Esophagus muscularis mucosa (tissue), 4 donors: ENCODE data around the gene CAPN8. TPM values are rescaled to one million over a fixed set of nuclear protein-coding genes. Genes with fewer than 3 reads are reported as not detected.

Source experiments
- DNase-seq: peaks from one replicate; pipeline ENCODE4 v3.0.0-alpha.2; 2017; ENCODE audit errors: extremely low spot score
- H3K27ac ChIP-seq, 4 donors: fragments of 200-600 bp; sonication (generic); replicated peaks in 1 of 4; 1 replicate in 3 of 4; 2 replicates in 1 of 4; pipeline ENCODE4 v1.5.1; 2016 to 2019; ENCODE audit warnings: mild to moderate bottlenecking in 1 of 4
- H3K27me3 ChIP-seq, 4 donors: fragments of 200-600 bp; sonication (generic); one replicate each; pipeline versions ENCODE4 v1.5.1 to v1.6.0; 2016 to 2019
- H3K36me3 ChIP-seq, 4 donors: fragments of 200-600 bp; sonication (generic); one replicate each; pipeline ENCODE4 v1.5.1; 2016 to 2019
- H3K4me1 ChIP-seq, 4 donors: fragments of 200-600 bp; sonication (generic); one replicate each; pipeline ENCODE4 v1.5.1; 2016 to 2019
- H3K4me3 ChIP-seq, 4 donors: fragments of 200-600 bp; sonication (generic); 1 replicate in 2 of 4; 2 replicates in 2 of 4; pipeline ENCODE4 v1.5.1; 2016 to 2019; ENCODE audit warnings: mild to moderate bottlenecking in 4 of 4, moderate library complexity in 1 of 4
- H3K9me3 ChIP-seq, 4 donors: fragments of 200-600 bp; sonication (generic); 1 replicate in 3 of 4; 2 replicates in 1 of 4; pipeline ENCODE4 v1.5.1; 2016 to 2019
- EP300 ChIP-seq: sonication (generic); formaldehyde crosslinking; IDR thresholded peaks from one replicate; pipeline ENCODE4 v1.6.1; 2017; ENCODE audit warnings: antibody characterized with exemption
- POLR2A ChIP-seq: fragments of 450-650 bp; IDR thresholded peaks from one replicate; pipeline ENCODE4 v1.6.1; 2017; ENCODE audit warnings: antibody characterized with exemption, moderate library complexity, mild to moderate bottlenecking, low read depth
- POLR2AphosphoS5 ChIP-seq, 2 donors: sonication (generic); formaldehyde crosslinking; IDR thresholded peaks; one replicate each; pipeline ENCODE4 v1.6.1; 2017; ENCODE audit warnings: antibody characterized with exemption in 2 of 2
- WGBS: methylation state at CpG from one replicate; pipeline ENCODE4 v1.1.5; 2018; 5-methylcytosine and 5-hydroxymethylcytosine counted together
- intact Hi-C: fragments of 100-400 bp; cut with DNase I; formaldehyde crosslinking; loops from one replicate; pipeline ENCODE4 v1.15.1; 2023
- total RNA-seq, 4 donors: library from RNA; depleted of rRNA; stranded (reverse); fragments of >200 nt; gene quantifications; one replicate each; pipeline versions ENCODE4 v1.1.0 to v1.2.1, GENCODE V29; 2016
- TF ChIP-seq, protein P1 (sequence below), 3 experiments: fragments of 200-600 bp in 2 of 3; fragments of 450-650 bp in 1 of 3; sonication (generic) in 2 of 3; IDR thresholded peaks; one replicate each; pipeline ENCODE4 v1.5.1; 2017 to 2019; ENCODE audit warnings: antibody characterized with exemption in 3 of 3, mild to moderate bottlenecking in 2 of 3, moderate library complexity in 1 of 3

CAPN8 gene
- total RNA-seq, 4 donors from 2014 or later, result 1.0 TPM; not detected in 3

DNA sequence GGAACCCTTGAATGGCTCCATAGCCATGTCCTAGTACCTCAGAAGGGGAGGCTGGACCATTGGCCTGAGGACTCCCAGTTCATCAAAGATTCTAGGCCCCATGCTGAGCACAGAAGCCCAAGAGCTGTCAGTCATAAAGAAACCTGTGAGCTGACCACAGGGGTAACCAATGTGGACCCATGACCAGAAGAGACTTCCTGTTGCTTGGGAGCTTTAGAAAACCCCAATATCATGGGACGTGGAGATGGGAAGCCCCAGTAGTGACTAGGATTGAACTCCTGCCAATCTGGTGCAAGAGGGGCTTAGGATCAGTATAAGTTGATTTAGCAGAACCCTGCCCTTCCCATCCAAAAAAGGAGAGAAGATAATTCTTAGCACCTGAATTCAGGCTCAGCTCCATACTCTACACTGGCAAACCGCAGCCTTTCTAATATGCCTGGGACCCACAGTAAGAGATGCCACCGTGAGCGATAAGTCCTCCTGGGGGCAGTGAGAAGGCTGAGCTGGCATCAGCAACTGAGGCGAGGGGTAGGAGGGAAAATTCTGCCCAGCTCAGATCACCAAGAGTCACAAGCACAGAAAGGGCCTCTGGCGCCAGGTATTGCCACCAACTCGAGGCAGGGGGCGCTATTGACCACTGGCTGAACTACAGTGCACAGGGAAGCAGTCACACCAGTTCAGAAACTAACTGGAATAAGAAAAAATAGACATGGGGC lies 108.9 kb downstream of the CAPN8 start:
- DNase-seq, result no peak
- intact Hi-C loops, result no loop called here
- Histone ChIP-seq H3K27ac (no peak overlapping the region), H3K27me3 (no peaks in the 10 kb centered on the region), H3K4me3 (no peak overlapping the region), H3K36me3 (no peaks in the 10 kb centered on the region), H3K9me3 (no peaks in the 10 kb centered on the region), H3K4me1 (no peaks in the 10 kb centered on the region)
- WGBS, result 53% methylated on average over 8 of the region's 8 CpGs
- no peak for TF ChIP-seq EP300
- TF ChIP-seq, protein P1, sequence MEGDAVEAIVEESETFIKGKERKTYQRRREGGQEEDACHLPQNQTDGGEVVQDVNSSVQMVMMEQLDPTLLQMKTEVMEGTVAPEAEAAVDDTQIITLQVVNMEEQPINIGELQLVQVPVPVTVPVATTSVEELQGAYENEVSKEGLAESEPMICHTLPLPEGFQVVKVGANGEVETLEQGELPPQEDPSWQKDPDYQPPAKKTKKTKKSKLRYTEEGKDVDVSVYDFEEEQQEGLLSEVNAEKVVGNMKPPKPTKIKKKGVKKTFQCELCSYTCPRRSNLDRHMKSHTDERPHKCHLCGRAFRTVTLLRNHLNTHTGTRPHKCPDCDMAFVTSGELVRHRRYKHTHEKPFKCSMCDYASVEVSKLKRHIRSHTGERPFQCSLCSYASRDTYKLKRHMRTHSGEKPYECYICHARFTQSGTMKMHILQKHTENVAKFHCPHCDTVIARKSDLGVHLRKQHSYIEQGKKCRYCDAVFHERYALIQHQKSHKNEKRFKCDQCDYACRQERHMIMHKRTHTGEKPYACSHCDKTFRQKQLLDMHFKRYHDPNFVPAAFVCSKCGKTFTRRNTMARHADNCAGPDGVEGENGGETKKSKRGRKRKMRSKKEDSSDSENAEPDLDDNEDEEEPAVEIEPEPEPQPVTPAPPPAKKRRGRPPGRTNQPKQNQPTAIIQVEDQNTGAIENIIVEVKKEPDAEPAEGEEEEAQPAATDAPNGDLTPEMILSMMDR (IDR thresholded peaks at IDR 0.05), result peak in 1 of 3 experiments; percentile 28

DNA sequence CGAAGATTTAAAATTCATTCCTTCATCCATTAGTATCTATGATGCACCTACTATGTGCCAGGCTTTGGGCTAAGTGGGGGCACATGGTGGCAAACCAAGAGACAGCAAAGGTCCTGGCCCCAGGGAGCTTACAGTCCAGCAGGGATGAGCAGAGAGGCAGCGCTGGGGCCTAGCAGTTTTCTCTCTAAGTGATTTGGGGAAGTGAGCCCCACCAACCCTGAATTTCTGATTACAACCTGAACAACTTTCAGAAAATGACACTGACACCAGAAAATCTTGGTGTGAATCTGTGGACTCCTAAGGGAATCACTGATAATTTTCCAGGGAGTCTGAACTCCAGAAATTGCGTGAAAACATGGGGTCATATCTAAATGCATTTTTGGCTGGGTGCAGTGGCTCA lies 111.5 kb downstream of the CAPN8 start:
- Histone ChIP-seq H3K27ac (no peak overlapping the region), H3K27me3 (no peaks in the 10 kb centered on the region), H3K4me3 (no peak overlapping the region), H3K36me3 (no peaks in the 10 kb centered on the region), H3K4me1 (no peaks in the 10 kb centered on the region), H3K9me3 (no peaks in the 10 kb centered on the region)
- no peak for DNase-seq
- TF ChIP-seq POLR2A (no peak), EP300 (no peak), POLR2AphosphoS5 (IDR thresholded peaks at IDR 0.05) (no peak)
- TF ChIP-seq, protein P1 (IDR thresholded peaks at IDR 0.05), result no peak
- intact Hi-C loops, result no loop called here
- WGBS, result 93% methylated on average over 3 of the region's 3 CpGs

DNA sequence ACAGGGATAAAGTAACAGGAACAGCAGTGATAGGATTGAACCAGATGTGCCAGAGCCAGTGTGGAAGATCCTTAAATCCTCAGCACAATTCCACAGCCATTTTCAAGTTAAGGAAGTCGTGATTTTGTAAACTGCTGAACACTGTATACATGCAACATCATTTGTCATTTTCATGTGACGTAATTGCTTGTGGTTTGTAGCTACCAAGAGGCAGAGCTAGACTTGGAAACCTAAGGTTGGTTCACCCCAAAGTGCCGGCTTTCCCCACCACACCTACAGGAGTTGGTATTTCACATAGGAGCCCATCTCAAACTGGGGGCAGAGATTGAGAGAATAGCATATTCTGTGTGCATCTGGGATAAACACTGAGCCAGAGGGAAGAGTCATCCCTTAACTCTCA lies 113.9 kb downstream of the CAPN8 start:
- Histone ChIP-seq H3K36me3 (no peaks in the 10 kb centered on the region), H3K4me3 (no peak overlapping the region), H3K27ac (no peak overlapping the region), H3K27me3 (no peaks in the 10 kb centered on the region), H3K4me1 (no peaks in the 10 kb centered on the region), H3K9me3 (peaks cover 0 to 9% (median 4%) of the 10 kb centered on the region in 4 donors)
- intact Hi-C loops, result no loop called here
- 52% methylated on average over 3 of the region's 3 CpGs for WGBS
- no peak for DNase-seq
- TF ChIP-seq, protein P1 (IDR thresholded peaks at IDR 0.05), result no peak
- no peak for TF ChIP-seq POLR2AphosphoS5 (IDR thresholded peaks at IDR 0.05)
- TF ChIP-seq POLR2A, result no peak
- TF ChIP-seq EP300, result no peak

DNA sequence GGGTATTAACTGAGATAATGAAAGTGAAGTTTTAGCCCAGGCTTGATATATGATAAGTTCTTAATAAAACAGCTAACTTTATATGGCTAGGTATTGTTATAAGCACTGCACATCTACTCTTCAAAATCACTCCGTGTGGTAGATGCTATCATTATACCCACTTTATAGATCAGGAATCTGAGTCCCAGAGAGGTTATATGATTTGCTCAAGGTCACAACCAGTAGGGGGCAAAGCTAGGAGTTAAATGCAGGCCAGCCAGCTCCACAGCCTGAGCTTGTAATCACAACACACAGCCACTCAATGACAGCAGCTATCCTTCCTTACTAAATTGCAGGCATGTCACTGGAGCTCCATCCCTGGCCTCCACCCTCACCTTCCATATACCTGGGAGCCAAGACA lies 115.8 kb downstream of the CAPN8 start:
- no peak overlapping the region for H3K4me3 ChIP-seq
- H3K27ac ChIP-seq, result no peak overlapping the region
- no peaks in the 10 kb centered on the region for H3K4me1 ChIP-seq
- no peaks in the 10 kb centered on the region for H3K27me3 ChIP-seq
- DNase-seq, result no peak
- no peak for TF ChIP-seq EP300
- TF ChIP-seq POLR2A, result no peak
- TF ChIP-seq, protein P1 (IDR thresholded peaks at IDR 0.05), result no peak
- no peak for TF ChIP-seq POLR2AphosphoS5 (IDR thresholded peaks at IDR 0.05)
- intact Hi-C loops, result no loop called here
- peaks cover 0 to 9% (median 4%) of the 10 kb centered on the region in 4 donors for H3K9me3 ChIP-seq
- H3K36me3 ChIP-seq, result no peaks in the 10 kb centered on the region
- 100% methylated on average over 1 of the region's 1 CpG for WGBS
